ENCODE measurements around the gene VAV2. TPM values are rescaled to one million over a fixed set of nuclear protein-coding genes. Genes with fewer than 3 reads are reported as not detected.
A peak's percentile ranks its signal among the peaks of the same experiment; 100 is the strongest.

VAV2 gene
- total RNA-seq, 1 donor from 2014 or later: 80.6 TPM

GRCh38 chr9:133971121-133971951, 20.8 kb downstream of the VAV2 start:
- no peak overlapping the region for H3K4me3 Mint-ChIP-seq (ENCODE audit: low read depth)
- no peak for DNase-seq (ENCODE audit: low spot score, unreplicated experiment)
- no peak for TF ChIP-seq CTCF (IDR thresholded peaks at IDR 0.05; ENCODE audit: unreplicated experiment)
- H3K27ac Mint-ChIP-seq: peak overlapping the region; percentile 24
- peaks cover 3% of the 10 kb centered on the region for H3K9me3 Mint-ChIP-seq (ENCODE audit: low read depth)
- no peaks in the 10 kb centered on the region for H3K27me3 Mint-ChIP-seq
- peaks cover 40% of the 10 kb centered on the region for H3K4me1 Mint-ChIP-seq (ENCODE audit: low read depth)
- peaks cover 3% of the 10 kb centered on the region for H3K36me3 Mint-ChIP-seq (ENCODE audit: insufficient read depth)

GRCh38 chr9:133970581-133971058, 21.5 kb downstream of the VAV2 start:
- no peak overlapping the region for H3K4me3 Mint-ChIP-seq (ENCODE audit: low read depth)
- no peak for DNase-seq (ENCODE audit: low spot score, unreplicated experiment)
- H3K27ac Mint-ChIP-seq: no peak overlapping the region
- H3K9me3 Mint-ChIP-seq (ENCODE audit: low read depth): peaks cover 9% of the 10 kb centered on the region
- H3K4me1 Mint-ChIP-seq (ENCODE audit: low read depth): peaks cover 40% of the 10 kb centered on the region
- H3K36me3 Mint-ChIP-seq (ENCODE audit: insufficient read depth): peaks cover 8% of the 10 kb centered on the region
- TF ChIP-seq CTCF (IDR thresholded peaks at IDR 0.05; ENCODE audit: unreplicated experiment): no peak
- H3K27me3 Mint-ChIP-seq: no peaks in the 10 kb centered on the region

- Mint-ChIP-seq H3K36me3 (ENCODE audit: insufficient read depth) (peaks cover 9% of the 10 kb centered on the region), H3K4me1 (ENCODE audit: low read depth) (peaks cover 38% of the 10 kb centered on the region), H3K27me3 (no peaks in the 10 kb centered on the region), H3K27ac (no peak overlapping the region), H3K9me3 (ENCODE audit: low read depth) (peaks cover 11% of the 10 kb centered on the region), H3K4me3 (ENCODE audit: low read depth) (no peak overlapping the region)
- no peak for DNase-seq (ENCODE audit: low spot score, unreplicated experiment)
- TF ChIP-seq CTCF (IDR thresholded peaks at IDR 0.05; ENCODE audit: unreplicated experiment): no peak
These were observed 22.2 kb downstream of the VAV2 start for GRCh38 chr9:133969681-133970580.

- Mint-ChIP-seq H3K36me3 (ENCODE audit: insufficient read depth) (peaks cover 12% of the 10 kb centered on the region), H3K27me3 (no peaks in the 10 kb centered on the region), H3K27ac (no peak overlapping the region), H3K4me3 (ENCODE audit: low read depth) (no peak overlapping the region), H3K9me3 (ENCODE audit: low read depth) (peaks cover 18% of the 10 kb centered on the region), H3K4me1 (ENCODE audit: low read depth) (peaks cover 34% of the 10 kb centered on the region)
- DNase-seq (ENCODE audit: low spot score, unreplicated experiment): no peak
- TF ChIP-seq CTCF (IDR thresholded peaks at IDR 0.05; ENCODE audit: unreplicated experiment): no peak
These were observed 23.0 kb downstream of the VAV2 start for GRCh38 chr9:133968966-133969617.

GRCh38 chr9:133968428-133968827, 23.7 kb downstream of the VAV2 start:
- Mint-ChIP-seq H3K4me3 (ENCODE audit: low read depth) (no peak overlapping the region), H3K36me3 (ENCODE audit: insufficient read depth) (peaks cover 12% of the 10 kb centered on the region), H3K9me3 (ENCODE audit: low read depth) (peaks cover 18% of the 10 kb centered on the region), H3K27ac (no peak overlapping the region), H3K27me3 (no peaks in the 10 kb centered on the region), H3K4me1 (ENCODE audit: low read depth) (peaks cover 29% of the 10 kb centered on the region)
- no peak for DNase-seq (ENCODE audit: low spot score, unreplicated experiment)
- no peak for TF ChIP-seq CTCF (IDR thresholded peaks at IDR 0.05; ENCODE audit: unreplicated experiment)

Measured in progenitor cell of endocrine pancreas (in vitro differentiated cells).